ENCODE data around the gene CERS6. TPM values are rescaled to one million over a fixed set of nuclear protein-coding genes. Genes with fewer than 3 reads are reported as not detected.

Gene CERS6
- total RNA-seq, 3 donors from 2014 or later = 36.4 to 46.4 (median 44.8) TPM

DNA sequence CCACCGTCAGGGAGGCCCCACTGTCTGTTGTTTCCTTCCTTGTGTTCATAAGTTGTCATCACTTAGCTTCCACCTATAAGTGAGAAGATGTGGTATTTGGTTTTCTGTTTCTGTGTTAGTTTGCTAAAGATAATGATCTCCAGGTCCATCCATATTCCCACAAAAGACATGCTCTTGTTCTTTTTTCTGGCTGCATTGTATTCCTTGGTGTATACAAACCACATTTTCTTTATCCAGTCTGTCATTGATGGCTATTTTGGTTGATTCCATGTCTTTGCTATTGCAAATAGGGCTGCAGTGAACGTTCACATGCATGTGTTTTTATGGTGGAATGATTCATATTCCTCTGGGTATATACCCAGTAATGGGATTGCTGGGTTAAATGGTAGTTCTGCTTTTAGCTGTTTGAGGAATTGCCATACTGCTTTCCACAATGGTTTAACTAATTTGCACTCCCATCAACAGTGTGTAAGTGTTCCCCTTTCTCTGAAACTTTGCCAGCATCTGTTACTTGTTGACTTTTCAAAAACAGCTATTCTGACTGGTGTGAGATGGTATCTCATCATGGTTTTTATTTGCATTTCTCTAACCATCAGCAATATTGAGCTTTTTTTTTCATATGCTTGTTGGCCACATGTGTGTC lies 189.7 kb downstream of the CERS6 start:
- Histone ChIP-seq H3K27me3 (no peaks in the 10 kb centered on the region), H3K4me1 (no peaks in the 10 kb centered on the region), H3K4me3 (no peak overlapping the region), H3K27ac (no peak overlapping the region), H3K9me3 (no peaks in the 10 kb centered on the region), H3K36me3 (no peaks in the 10 kb centered on the region)
- no peak for TF ChIP-seq POLR2AphosphoS5 (IDR thresholded peaks at IDR 0.05)
- TF ChIP-seq, protein P1, sequence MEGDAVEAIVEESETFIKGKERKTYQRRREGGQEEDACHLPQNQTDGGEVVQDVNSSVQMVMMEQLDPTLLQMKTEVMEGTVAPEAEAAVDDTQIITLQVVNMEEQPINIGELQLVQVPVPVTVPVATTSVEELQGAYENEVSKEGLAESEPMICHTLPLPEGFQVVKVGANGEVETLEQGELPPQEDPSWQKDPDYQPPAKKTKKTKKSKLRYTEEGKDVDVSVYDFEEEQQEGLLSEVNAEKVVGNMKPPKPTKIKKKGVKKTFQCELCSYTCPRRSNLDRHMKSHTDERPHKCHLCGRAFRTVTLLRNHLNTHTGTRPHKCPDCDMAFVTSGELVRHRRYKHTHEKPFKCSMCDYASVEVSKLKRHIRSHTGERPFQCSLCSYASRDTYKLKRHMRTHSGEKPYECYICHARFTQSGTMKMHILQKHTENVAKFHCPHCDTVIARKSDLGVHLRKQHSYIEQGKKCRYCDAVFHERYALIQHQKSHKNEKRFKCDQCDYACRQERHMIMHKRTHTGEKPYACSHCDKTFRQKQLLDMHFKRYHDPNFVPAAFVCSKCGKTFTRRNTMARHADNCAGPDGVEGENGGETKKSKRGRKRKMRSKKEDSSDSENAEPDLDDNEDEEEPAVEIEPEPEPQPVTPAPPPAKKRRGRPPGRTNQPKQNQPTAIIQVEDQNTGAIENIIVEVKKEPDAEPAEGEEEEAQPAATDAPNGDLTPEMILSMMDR (IDR thresholded peaks at IDR 0.05) = no peak
- no peak for TF ChIP-seq POLR2A (IDR thresholded peaks at IDR 0.05)
- no peak for DNase-seq (ENCODE audit: low spot score in 2 of 2)
- intact Hi-C loops (cut with DNase I; ENCODE audit: low total_unique reads) = no loop called here

DNA sequence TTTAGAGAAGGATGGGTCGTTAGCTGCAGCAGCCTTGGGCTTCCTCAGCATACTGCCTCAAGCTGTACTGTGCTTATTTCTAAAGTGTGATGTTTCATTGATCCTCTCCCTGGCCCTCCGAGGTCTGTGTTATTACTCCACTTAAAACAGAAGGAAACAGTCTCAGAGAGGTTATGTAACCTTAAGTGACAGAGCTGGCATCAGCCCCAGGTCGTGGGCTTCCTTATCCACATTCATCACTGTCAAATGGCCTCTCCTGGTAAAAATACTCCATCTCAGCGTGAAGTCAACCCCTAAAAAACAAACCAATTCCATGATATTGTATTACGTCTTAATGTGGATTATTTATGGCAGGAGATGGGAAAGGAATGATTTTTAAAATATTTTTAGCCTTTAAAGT lies 193.0 kb downstream of the CERS6 start:
- no peak for TF ChIP-seq POLR2A (IDR thresholded peaks at IDR 0.05)
- TF ChIP-seq POLR2AphosphoS5 (IDR thresholded peaks at IDR 0.05) = no peak
- intact Hi-C loops (cut with DNase I; ENCODE audit: low total_unique reads) = no loop called here
- no peaks in the 10 kb centered on the region for H3K27me3 ChIP-seq
- DNase-seq (ENCODE audit: low spot score in 2 of 2) = no peak
- H3K4me3 ChIP-seq = no peak overlapping the region
- no peaks in the 10 kb centered on the region for H3K36me3 ChIP-seq
- no peaks in the 10 kb centered on the region for H3K4me1 ChIP-seq
- H3K27ac ChIP-seq = no peak overlapping the region
- no peaks in the 10 kb centered on the region for H3K9me3 ChIP-seq

DNA sequence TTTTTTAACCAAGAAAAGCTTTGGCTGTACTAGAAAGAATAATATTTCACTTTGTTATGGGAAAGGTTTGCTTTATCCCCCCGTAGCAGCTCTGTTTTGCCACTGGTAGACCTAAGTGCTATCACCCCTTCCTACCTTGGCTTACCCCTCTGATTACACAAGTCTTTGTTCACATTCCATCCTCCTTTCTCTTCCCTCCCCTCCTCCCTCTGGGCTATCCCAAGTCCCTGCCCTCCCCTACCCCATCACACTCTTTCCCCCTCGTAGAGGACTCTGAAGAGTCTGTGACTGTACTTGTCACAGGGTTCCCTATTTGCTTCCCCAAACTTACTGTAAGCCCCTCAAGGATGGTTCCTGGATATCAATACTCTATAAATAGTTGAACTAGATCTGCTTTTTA lies 193.5 kb downstream of the CERS6 start:
- Histone ChIP-seq H3K36me3 (no peaks in the 10 kb centered on the region), H3K9me3 (no peaks in the 10 kb centered on the region), H3K4me1 (no peaks in the 10 kb centered on the region), H3K27ac (no peak overlapping the region), H3K4me3 (no peak overlapping the region), H3K27me3 (no peaks in the 10 kb centered on the region)
- intact Hi-C loops (cut with DNase I; ENCODE audit: low total_unique reads) = no loop called here
- no peak for DNase-seq (ENCODE audit: low spot score in 2 of 2)
- TF ChIP-seq POLR2A (IDR thresholded peaks at IDR 0.05) (no peak), POLR2AphosphoS5 (IDR thresholded peaks at IDR 0.05) (no peak)
- TF ChIP-seq, protein P1 (IDR thresholded peaks at IDR 0.05) = no peak

DNA sequence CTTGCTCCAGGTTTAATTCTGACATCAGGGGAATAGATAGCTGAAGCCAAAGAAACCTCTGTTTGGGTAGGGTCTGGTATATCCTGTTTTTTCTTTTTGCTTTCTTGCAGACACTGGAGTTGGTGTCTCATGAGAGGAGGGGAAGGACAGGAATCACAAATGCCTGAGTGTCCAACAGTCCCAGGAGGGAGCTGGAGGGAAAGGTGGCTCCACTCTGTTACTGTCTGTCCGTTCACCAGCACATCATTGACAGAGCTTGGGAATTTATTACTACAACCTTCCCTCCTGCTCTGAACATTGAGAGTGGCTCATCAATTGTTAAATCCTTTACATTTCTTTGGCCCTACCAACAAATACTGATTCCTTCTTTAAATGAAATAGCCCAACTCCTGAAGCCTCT lies 194.1 kb downstream of the CERS6 start:
- no peaks in the 10 kb centered on the region for H3K9me3 ChIP-seq
- no peaks in the 10 kb centered on the region for H3K36me3 ChIP-seq
- H3K27ac ChIP-seq = no peak overlapping the region
- H3K4me3 ChIP-seq = no peak overlapping the region
- intact Hi-C loops (cut with DNase I; ENCODE audit: low total_unique reads) = no loop called here
- DNase-seq (ENCODE audit: low spot score in 2 of 2) = no peak
- TF ChIP-seq POLR2A (IDR thresholded peaks at IDR 0.05) (no peak), POLR2AphosphoS5 (IDR thresholded peaks at IDR 0.05) (no peak)
- TF ChIP-seq, protein P1 (IDR thresholded peaks at IDR 0.05) = no peak
- no peaks in the 10 kb centered on the region for H3K27me3 ChIP-seq
- no peaks in the 10 kb centered on the region for H3K4me1 ChIP-seq

- Histone ChIP-seq H3K9me3 (no peaks in the 10 kb centered on the region), H3K27ac (no peak overlapping the region), H3K27me3 (no peaks in the 10 kb centered on the region), H3K4me3 (no peak overlapping the region), H3K4me1 (no peaks in the 10 kb centered on the region), H3K36me3 (no peaks in the 10 kb centered on the region)
- TF ChIP-seq POLR2A (IDR thresholded peaks at IDR 0.05) (no peak), POLR2AphosphoS5 (IDR thresholded peaks at IDR 0.05) (no peak)
- TF ChIP-seq, protein P1 (IDR thresholded peaks at IDR 0.05) = no peak
- intact Hi-C loops (cut with DNase I; ENCODE audit: low total_unique reads) = no loop called here
- DNase-seq (ENCODE audit: low spot score in 2 of 2) = no peak
Measured at GRCh38 chr2:168650781-168651180, 194.7 kb downstream of the CERS6 start.

Data from breast epithelium (tissue), 4 donors.